B cell (primary cell): ENCODE measurements around the gene RFX3. TPM values are rescaled to one million over a fixed set of nuclear protein-coding genes. Genes with fewer than 3 reads are reported as not detected.

ENCODE experiments used
- ATAC-seq: fragments of 200-7000 bp; cut with Tn5 transposase; one replicate; pipeline ENCODE4 v1.10.0; 2021; ENCODE audit warnings: low read depth, mild to moderate bottlenecking, moderate number of reproducible peaks, moderate library complexity
- CTCF ChIA-PET: fragments of 350-600 bp; sonication (Branson Sonifier 250); formaldehyde crosslinking; loops from one replicate; lab custom pipeline; 2021; ENCODE audit warnings: antibody characterized with exemption, inconsistent platforms; lab: Charles Lee
- POLR2A ChIA-PET: fragments of 350-600 bp; sonication (Branson Sonifier 250); formaldehyde crosslinking; loops from one replicate; lab custom pipeline; 2021; ENCODE audit warnings: antibody characterized with exemption; lab: Charles Lee
- DNase-seq: peaks from one replicate; pipeline ENCODE4 v3.0.0; 2013
- H2AFZ ChIP-seq: 2 replicates; pipeline ENCODE4 v1.6.1; 2012; ENCODE audit warnings: mild to moderate bottlenecking, low read depth, low read length; ENCODE audit not compliant: insufficient read depth, poor library complexity, severe bottlenecking
- H3K27ac ChIP-seq, 2 donors: 1 replicate in 1 of 2; 2 replicates in 1 of 2; pipeline ENCODE4 v1.5.1; 2012 to 2013; ENCODE audit warnings: low read length in 2 of 2, mild to moderate bottlenecking in 2 of 2, moderate library complexity in 1 of 2
- H3K27me3 ChIP-seq, 4 experiments: fragments of 200-600 bp in 1 of 4; sonication (generic) in 1 of 4; replicated peaks in 1 of 4; 1 replicate in 2 of 4; 2 replicates in 2 of 4; pipeline versions ENCODE4 v1.6.1 to v1.7.0; 2013 to 2016; ENCODE audit warnings: low read length in 3 of 4, mild to moderate bottlenecking in 2 of 4, mixed read lengths in 1 of 4, moderate library complexity in 1 of 4; ENCODE audit not compliant: insufficient read depth in 4 of 4, control insufficient read depth in 3 of 4; ENCODE audit errors: control extremely low read depth in 1 of 4
- H3K36me3 ChIP-seq, 2 experiments: replicated peaks in 1 of 2; 1 replicate in 1 of 2; 2 replicates in 1 of 2; pipeline versions ENCODE4 v1.6.1 to v1.7.1; 2013; ENCODE audit warnings: low read length in 1 of 2; ENCODE audit not compliant: insufficient read depth in 2 of 2, control insufficient read depth in 1 of 2; ENCODE audit errors: control extremely low read depth in 1 of 2, extremely low read depth in 1 of 2
- H3K4me1 ChIP-seq, 2 donors: fragments of 200-600 bp in 1 of 2; sonication (generic) in 1 of 2; 1 replicate in 1 of 2; 2 replicates in 1 of 2; pipeline versions ENCODE4 v1.5.1 to v1.6.1; 2013 to 2017; ENCODE audit warnings: low read length in 2 of 2; ENCODE audit not compliant: control insufficient read depth in 2 of 2, insufficient read depth in 2 of 2
- H3K4me2 ChIP-seq: replicated peaks from 2 replicates; pipeline ENCODE3; 2012; ENCODE audit warnings: mild to moderate bottlenecking, low read depth, low read length; ENCODE audit not compliant: poor library complexity, severe bottlenecking
- H3K4me3 ChIP-seq, 5 experiments: fragments of 200-600 bp in 1 of 5; sonication (generic) in 1 of 5; 1 replicate in 3 of 5; 2 replicates in 2 of 5; pipeline versions ENCODE4 v1.5.1 to v1.7.0; 2011 to 2016; ENCODE audit warnings: low read length in 4 of 5, mild to moderate bottlenecking in 4 of 5, low read depth in 2 of 5, control low read depth in 1 of 5, moderate library complexity in 1 of 5; ENCODE audit not compliant: insufficient read depth in 1 of 5; ENCODE audit errors: control extremely low read depth in 1 of 5, extremely low read depth in 1 of 5
- H3K79me2 ChIP-seq: fragments of 200-600 bp; sonication (generic); one replicate; pipeline ENCODE4 v1.6.0; 2016; ENCODE audit warnings: low read length; ENCODE audit not compliant: control insufficient read depth, insufficient read depth
- H3K9ac ChIP-seq: fragments of 200-600 bp; sonication (generic); 2 replicates; pipeline ENCODE4 v1.6.1; 2017; ENCODE audit warnings: mild to moderate bottlenecking, low read length, moderate library complexity
- H3K9me3 ChIP-seq, 3 donors: one replicate each; pipeline versions ENCODE4 v1.6.1 to v1.7.1; 2013; ENCODE audit warnings: low read length in 2 of 3; ENCODE audit not compliant: control insufficient read depth in 2 of 3, insufficient read depth in 1 of 3; ENCODE audit errors: control extremely low read depth in 1 of 3
- H4K20me1 ChIP-seq: 2 replicates; pipeline ENCODE4 v1.6.0; 2012; ENCODE audit warnings: mild to moderate bottlenecking, low read length; ENCODE audit not compliant: insufficient read depth, control insufficient read depth, poor library complexity, severe bottlenecking
- H3K27ac Mint-ChIP-seq: one replicate; pipeline ENCODE4 v1.8.0; 2021; ENCODE audit warnings: mixed read lengths
- H3K27me3 Mint-ChIP-seq: one replicate; pipeline ENCODE4 v1.8.0; 2021; ENCODE audit warnings: mixed read lengths
- H3K4me1 Mint-ChIP-seq: one replicate; pipeline ENCODE4 v1.8.0; 2021; ENCODE audit warnings: mixed read lengths
- H3K4me3 Mint-ChIP-seq: one replicate; pipeline ENCODE4 v1.8.0; 2021; ENCODE audit warnings: mixed read lengths
- H3K9me3 Mint-ChIP-seq: one replicate; pipeline ENCODE4 v1.8.0; 2022; ENCODE audit warnings: mixed read lengths; ENCODE audit not compliant: insufficient read depth
- EZH2 ChIP-seq: IDR thresholded peaks from 2 replicates; pipeline ENCODE4 v1.6.1; 2012; ENCODE audit warnings: borderline replicate concordance, low read depth, mild to moderate bottlenecking, moderate library complexity, low read length; ENCODE audit not compliant: insufficient read depth, poor library complexity, severe bottlenecking
- WGBS: methylation state at CpG from one replicate; pipeline ENCODE4 v1.1.5; 2013; ENCODE audit warnings: missing lambda C conversion rate; ENCODE audit not compliant: insufficient coverage; 5-methylcytosine and 5-hydroxymethylcytosine counted together
- intact Hi-C: fragments of 100-400 bp; cut with micrococcal nuclease; formaldehyde crosslinking; loops from one replicate; pipeline ENCODE4 v1.10.0; 2022
- polyA plus RNA-seq: library from polyadenylated mRNA; depleted of rRNA; stranded (reverse); fragments of >200 nt; gene quantifications from 2 replicates; pipeline ENCODE4 v1.2.3, GENCODE V29; 2012
- total RNA-seq, 2 donors: library from RNA; stranded (reverse); fragments of 120-200 nt in 1 of 2; gene quantifications; 1 replicate in 1 of 2; 2 replicates in 1 of 2; pipeline versions ENCODE4 v1.2.3 to v1.2.4, GENCODE V29; 2013 to 2022
- TF ChIP-seq, protein P1 (sequence below): fragments of 200-600 bp; IDR thresholded peaks from one replicate; pipeline ENCODE4 v1.8.0; 2022; ENCODE audit warnings: antibody characterized with exemption, mild to moderate bottlenecking

Gene RFX3
- total and polyA plus RNA-seq, 2 donors (not counting 1 experiment from before 2014, with no cell fraction given) = 6.1 to 39.1 TPM

DNA sequence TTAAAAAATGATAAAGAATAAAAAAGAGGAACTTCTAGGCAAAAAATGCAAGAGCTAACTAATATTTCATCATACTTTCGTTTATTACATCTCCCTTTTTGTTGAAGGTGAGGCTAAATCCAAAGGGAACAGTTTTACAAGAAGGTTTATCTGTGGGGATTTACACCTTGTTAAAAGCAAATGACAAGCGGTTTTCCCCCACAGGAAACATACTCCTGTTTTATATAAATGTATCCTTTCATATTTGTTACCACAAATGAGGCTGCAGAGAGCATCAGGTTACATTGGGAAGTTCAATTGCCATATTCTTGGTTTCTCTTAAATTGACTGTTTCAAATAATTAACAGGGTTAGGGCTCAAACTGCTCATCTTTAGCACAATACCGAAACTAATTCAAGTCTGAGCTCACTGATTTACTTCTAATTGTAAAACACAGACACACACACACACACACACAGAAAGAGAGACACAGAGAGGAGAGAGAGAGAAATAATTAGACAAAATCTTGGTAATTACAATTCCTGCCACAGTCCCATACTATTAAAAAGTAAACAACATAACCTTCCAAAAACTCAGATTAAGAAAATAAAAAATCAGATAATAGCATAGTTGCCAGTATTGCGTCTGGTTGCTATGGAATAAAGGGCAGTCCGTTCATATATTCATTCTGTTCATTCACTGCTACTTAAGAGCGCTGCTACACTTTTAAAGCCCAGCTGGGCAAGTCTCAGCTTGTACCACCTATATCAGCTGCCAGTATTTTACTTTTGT, 17.1 kb downstream of the RFX3 start:
- peak overlapping the region; percentile 46 for H3K9ac ChIP-seq
- H4K20me1 ChIP-seq = no peaks in the 10 kb centered on the region
- Mint-ChIP-seq H3K4me3 (peak overlapping the region; percentile 57), H3K4me1 (peaks cover 39% of the 10 kb centered on the region), H3K27ac (peak overlapping the region; percentile 13), H3K9me3 (no peaks in the 10 kb centered on the region), H3K27me3 (no peaks in the 10 kb centered on the region)
- H3K9me3 ChIP-seq = no peaks in the 10 kb centered on the region
- DNase-seq (peak; percentile 30), ATAC-seq (no peak)
- H3K79me2 ChIP-seq = peaks cover 15% of the 10 kb centered on the region
- ChIA-PET POLR2A (interaction anchor here (2.1 kb wide), 1 partner anchor 18 kb away, joined by 17 read pairs; the partner anchor contains the start of gene RFX3), CTCF (interaction anchor here (0.8 to 1.6 kb wide), 3 partner anchors 15 to 31 kb away, joined by 3 to 7 read pairs (median 3); no protein-coding TSS in a partner anchor)
- H3K4me2 ChIP-seq = peak overlapping the region; percentile 68
- peak overlapping the region; percentile 28 for H2AFZ ChIP-seq
- H3K27me3 ChIP-seq = no peaks in the 10 kb centered on the region
- TF ChIP-seq EZH2 = no peak
- TF ChIP-seq, protein P1, sequence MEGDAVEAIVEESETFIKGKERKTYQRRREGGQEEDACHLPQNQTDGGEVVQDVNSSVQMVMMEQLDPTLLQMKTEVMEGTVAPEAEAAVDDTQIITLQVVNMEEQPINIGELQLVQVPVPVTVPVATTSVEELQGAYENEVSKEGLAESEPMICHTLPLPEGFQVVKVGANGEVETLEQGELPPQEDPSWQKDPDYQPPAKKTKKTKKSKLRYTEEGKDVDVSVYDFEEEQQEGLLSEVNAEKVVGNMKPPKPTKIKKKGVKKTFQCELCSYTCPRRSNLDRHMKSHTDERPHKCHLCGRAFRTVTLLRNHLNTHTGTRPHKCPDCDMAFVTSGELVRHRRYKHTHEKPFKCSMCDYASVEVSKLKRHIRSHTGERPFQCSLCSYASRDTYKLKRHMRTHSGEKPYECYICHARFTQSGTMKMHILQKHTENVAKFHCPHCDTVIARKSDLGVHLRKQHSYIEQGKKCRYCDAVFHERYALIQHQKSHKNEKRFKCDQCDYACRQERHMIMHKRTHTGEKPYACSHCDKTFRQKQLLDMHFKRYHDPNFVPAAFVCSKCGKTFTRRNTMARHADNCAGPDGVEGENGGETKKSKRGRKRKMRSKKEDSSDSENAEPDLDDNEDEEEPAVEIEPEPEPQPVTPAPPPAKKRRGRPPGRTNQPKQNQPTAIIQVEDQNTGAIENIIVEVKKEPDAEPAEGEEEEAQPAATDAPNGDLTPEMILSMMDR = no peak
- H3K4me1 ChIP-seq = peaks cover 9 to 15% of the 10 kb centered on the region in 2 donors
- H3K36me3 ChIP-seq = no peaks in the 10 kb centered on the region
- whole genome bisulfite sequencing = 89% methylated on average over 3 of the region's 6 CpGs
- intact Hi-C loops = loop anchor here (1.0 kb wide), 1 partner anchor 16 kb away; no protein-coding TSS in a partner anchor
- peak overlapping the region in 4 of 5 experiments; percentile 10 to 57 (median 41) for H3K4me3 ChIP-seq
- H3K27ac ChIP-seq = peak overlapping the region; percentile 21 to 61

DNA sequence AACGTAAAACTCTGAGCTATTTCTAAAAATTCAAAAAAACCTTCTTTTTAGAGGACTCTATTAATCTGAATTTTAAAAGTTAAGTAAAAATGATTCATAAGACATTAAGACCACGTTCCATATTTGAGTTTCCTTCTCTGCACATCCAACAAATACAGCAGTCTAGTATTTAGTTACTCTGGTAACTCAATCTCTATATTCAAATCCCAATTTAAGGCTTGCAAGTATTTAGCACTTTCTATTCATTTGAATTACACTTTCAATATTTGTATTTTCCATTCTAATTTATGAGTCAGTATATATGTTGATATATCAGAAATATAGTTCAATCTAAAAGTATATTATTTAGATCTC, 17.7 kb downstream of the RFX3 start:
- H3K4me3 Mint-ChIP-seq = peak overlapping the region; percentile 57
- H3K36me3 ChIP-seq = no peaks in the 10 kb centered on the region
- H3K27me3 ChIP-seq = no peaks in the 10 kb centered on the region
- no peaks in the 10 kb centered on the region for H4K20me1 ChIP-seq
- H3K4me2 ChIP-seq = peak overlapping the region; percentile 68
- peak; percentile 19 for ATAC-seq
- peak overlapping the region; percentile 62 for H3K27ac Mint-ChIP-seq
- peak overlapping the region in 3 of 5 experiments; percentile 23 to 57 (median 34) for H3K4me3 ChIP-seq
- peak overlapping the region; percentile 34 for H2AFZ ChIP-seq
- intact Hi-C loops = loop anchor here (1.0 kb wide), 1 partner anchor 16 kb away; no protein-coding TSS in a partner anchor
- ChIA-PET POLR2A (interaction anchor here (2.1 kb wide), 1 partner anchor 19 kb away, joined by 17 read pairs; the partner anchor contains the start of gene RFX3), CTCF (interaction anchor here (0.8 to 1.6 kb wide), 4 partner anchors 15 to 30 kb away, joined by 3 to 7 read pairs (median 3); no protein-coding TSS in a partner anchor)
- peak overlapping the region; percentile 46 for H3K9ac ChIP-seq
- DNase-seq = no peak
- no peaks in the 10 kb centered on the region for H3K27me3 Mint-ChIP-seq
- TF ChIP-seq EZH2 = no peak
- TF ChIP-seq, protein P1 = no peak
- WGBS = no CpG with 5 or more reads among the region's 2 CpGs
- H3K9me3 ChIP-seq = no peaks in the 10 kb centered on the region
- H3K4me1 ChIP-seq = peaks cover 9 to 15% of the 10 kb centered on the region in 2 donors
- H3K9me3 Mint-ChIP-seq = no peaks in the 10 kb centered on the region
- H3K79me2 ChIP-seq = peaks cover 8% of the 10 kb centered on the region
- H3K27ac ChIP-seq = peak overlapping the region; percentile 21 to 61
- peaks cover 34% of the 10 kb centered on the region for H3K4me1 Mint-ChIP-seq
